ENCODE results near the gene TNS3. TPM values are rescaled to one million over a fixed set of nuclear protein-coding genes. Genes with fewer than 3 reads are reported as not detected.

TNS3 gene
- total and polyA plus RNA-seq, 2 of the 13 experiments (the other 11 are each of a cell fraction or from before 2014, with no cell fraction given) = 52.9 to 55.7 TPM

DNA sequence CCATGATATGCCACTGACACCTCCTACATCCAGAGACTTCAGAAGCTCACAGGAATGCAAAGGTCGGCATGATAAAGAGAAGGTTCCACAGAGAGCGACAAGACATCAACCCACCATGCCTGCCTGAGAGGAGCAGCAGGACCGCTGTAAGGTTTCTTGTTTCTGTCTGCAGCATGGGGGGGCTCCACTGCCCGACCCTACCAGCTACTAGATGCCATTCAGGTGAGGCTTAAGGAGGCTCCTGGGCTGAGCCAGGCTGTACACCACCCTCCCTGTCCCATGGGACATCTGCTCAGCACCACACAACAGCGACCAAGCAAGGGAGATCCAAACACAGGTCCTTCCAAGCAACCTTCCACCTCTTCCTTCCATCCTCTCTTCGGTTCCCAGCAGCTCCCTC lies 234.6 kb downstream of the TNS3 start:
- FAIRE-seq = no peak
- no TSS peak for BruUV-seq (replicated peaks)
- Histone ChIP-seq H4K20me1 (ENCODE audit: insufficient read depth, low read length) (peaks cover 48% of the 10 kb centered on the region; the same call in 1 of the 2 replicates), H3K9me3 (ENCODE audit: low read length) (no peaks in the 10 kb centered on the region), H2AFZ (ENCODE audit: low read length) (no peak overlapping the region), H3K9ac (ENCODE audit: insufficient read depth, low read depth, low read length) (no peak overlapping the region), H3K4me3 (replicated peaks in 1 of 3; ENCODE audit: insufficient read depth in 1 of 3, low read depth in 2 of 3, low read length in 3 of 3) (no peak overlapping the region), H3K27me3 (ENCODE audit: control insufficient read depth in 1 of 2, insufficient read depth in 2 of 2, low read length in 2 of 2) (no peaks in the 10 kb centered on the region), H3K36me3 (replicated peaks in 1 of 2; ENCODE audit: control insufficient read depth in 1 of 2, insufficient read depth in 2 of 2, low read length in 2 of 2) (peaks cover 45 to 90% of the 10 kb centered on the region in 2 experiments), H3K4me1 (ENCODE audit: insufficient read depth, low read length) (no peaks in the 10 kb centered on the region), H3K4me2 (ENCODE audit: low read depth, low read length) (no peak overlapping the region), H3K27ac (ENCODE audit: extremely low read length, insufficient read depth, low read length) (no peak overlapping the region), H3K79me2 (ENCODE audit: insufficient read depth, low read length) (no peaks in the 10 kb centered on the region)
- no peak for DNase-seq (ENCODE audit: low spot score)
- in situ Hi-C loops (cut with HindIII; ENCODE audit: extremely low pct_ligation_motif_present, low pct_unique_long_range_greater_than_20kb) (no loop called here), intact Hi-C loops (cut with micrococcal nuclease; ENCODE audit: unreplicated experiment) (no loop called here)
- ATAC-seq = no peak
- POLR2A ChIA-PET = no interaction called here
- 98% methylated on average over 3 of the region's 6 CpGs for WGBS (ENCODE audit: low lambda C conversion rate)
- no peak for TF ChIP-seq KLF16 (CRISPR knock-in tag; IDR thresholded peaks at IDR 0.05)
- TF ChIP-seq, protein P1, sequence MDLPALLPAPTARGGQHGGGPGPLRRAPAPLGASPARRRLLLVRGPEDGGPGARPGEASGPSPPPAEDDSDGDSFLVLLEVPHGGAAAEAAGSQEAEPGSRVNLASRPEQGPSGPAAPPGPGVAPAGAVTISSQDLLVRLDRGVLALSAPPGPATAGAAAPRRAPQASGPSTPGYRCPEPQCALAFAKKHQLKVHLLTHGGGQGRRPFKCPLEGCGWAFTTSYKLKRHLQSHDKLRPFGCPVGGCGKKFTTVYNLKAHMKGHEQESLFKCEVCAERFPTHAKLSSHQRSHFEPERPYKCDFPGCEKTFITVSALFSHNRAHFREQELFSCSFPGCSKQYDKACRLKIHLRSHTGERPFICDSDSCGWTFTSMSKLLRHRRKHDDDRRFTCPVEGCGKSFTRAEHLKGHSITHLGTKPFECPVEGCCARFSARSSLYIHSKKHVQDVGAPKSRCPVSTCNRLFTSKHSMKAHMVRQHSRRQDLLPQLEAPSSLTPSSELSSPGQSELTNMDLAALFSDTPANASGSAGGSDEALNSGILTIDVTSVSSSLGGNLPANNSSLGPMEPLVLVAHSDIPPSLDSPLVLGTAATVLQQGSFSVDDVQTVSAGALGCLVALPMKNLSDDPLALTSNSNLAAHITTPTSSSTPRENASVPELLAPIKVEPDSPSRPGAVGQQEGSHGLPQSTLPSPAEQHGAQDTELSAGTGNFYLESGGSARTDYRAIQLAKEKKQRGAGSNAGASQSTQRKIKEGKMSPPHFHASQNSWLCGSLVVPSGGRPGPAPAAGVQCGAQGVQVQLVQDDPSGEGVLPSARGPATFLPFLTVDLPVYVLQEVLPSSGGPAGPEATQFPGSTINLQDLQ (CRISPR knock-in tag; IDR thresholded peaks at IDR 0.05) = no peak
- TF ChIP-seq MAZ (IDR thresholded peaks at IDR 0.05; ENCODE audit: borderline replicate concordance, low read depth, low read length) = no peak
- TF ChIP-seq MAZ (CRISPR knock-in tag; IDR thresholded peaks at IDR 0.05; ENCODE audit: low read depth) = no peak
- TF ChIP-seq, protein P2, sequence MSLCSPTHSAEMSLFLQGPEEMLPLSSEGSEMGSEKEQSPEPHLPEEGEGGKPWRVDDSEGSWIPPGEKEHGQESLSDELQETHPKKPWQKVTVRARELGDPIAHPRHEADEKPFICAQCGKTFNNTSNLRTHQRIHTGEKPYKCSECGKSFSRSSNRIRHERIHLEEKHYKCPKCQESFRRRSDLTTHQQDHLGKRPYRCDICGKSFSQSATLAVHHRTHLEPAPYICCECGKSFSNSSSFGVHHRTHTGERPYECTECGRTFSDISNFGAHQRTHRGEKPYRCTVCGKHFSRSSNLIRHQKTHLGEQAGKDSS (CRISPR knock-in tag; IDR thresholded peaks at IDR 0.05; ENCODE audit: borderline replicate concordance, low read depth) = no peak
- no peak for TF ChIP-seq HES4 (CRISPR knock-in tag; IDR thresholded peaks at IDR 0.05; ENCODE audit: borderline replicate concordance)
- TF ChIP-seq CENPX (CRISPR knock-in tag; IDR thresholded peaks at IDR 0.05) = no peak
- no peak for TF ChIP-seq SP4 (CRISPR knock-in tag; IDR thresholded peaks at IDR 0.05)
- TF ChIP-seq, protein P3, sequence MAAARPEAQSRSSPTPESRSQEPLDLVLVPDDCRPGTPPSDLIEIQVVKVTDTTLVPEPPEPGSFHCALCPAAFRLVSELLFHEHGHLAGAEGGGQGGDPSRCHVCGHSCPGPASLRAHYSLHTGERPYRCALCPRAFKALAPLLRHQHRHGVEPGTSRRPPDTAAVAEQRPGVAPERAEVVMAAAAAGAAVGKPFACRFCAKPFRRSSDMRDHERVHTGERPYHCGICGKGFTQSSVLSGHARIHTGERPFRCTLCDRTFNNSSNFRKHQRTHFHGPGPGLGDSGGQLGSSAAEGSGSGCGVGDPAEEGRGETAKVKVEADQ (CRISPR knock-in tag; IDR thresholded peaks at IDR 0.05; ENCODE audit: borderline replicate concordance) = no peak
- TF ChIP-seq, protein P4, sequence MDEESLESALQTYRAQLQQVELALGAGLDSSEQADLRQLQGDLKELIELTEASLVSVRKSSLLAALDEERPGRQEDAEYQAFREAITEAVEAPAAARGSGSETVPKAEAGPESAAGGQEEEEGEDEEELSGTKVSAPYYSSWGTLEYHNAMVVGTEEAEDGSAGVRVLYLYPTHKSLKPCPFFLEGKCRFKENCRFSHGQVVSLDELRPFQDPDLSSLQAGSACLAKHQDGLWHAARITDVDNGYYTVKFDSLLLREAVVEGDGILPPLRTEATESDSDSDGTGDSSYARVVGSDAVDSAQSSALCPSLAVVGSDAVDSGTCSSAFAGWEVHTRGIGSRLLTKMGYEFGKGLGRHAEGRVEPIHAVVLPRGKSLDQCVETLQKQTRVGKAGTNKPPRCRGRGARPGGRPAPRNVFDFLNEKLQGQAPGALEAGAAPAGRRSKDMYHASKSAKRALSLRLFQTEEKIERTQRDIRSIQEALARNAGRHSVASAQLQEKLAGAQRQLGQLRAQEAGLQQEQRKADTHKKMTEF (CRISPR knock-in tag; IDR thresholded peaks at IDR 0.05) = no peak
- no peak for TF ChIP-seq PAWR (CRISPR knock-in tag; IDR thresholded peaks at IDR 0.05; ENCODE audit: borderline replicate concordance)
- no peak for TF ChIP-seq ZNF577 (CRISPR knock-in tag; IDR thresholded peaks at IDR 0.05; ENCODE audit: borderline replicate concordance, low read depth)
- TF ChIP-seq ZNF713 (CRISPR knock-in tag; IDR thresholded peaks at IDR 0.05) = no peak
- TF ChIP-seq ZNF766 (CRISPR knock-in tag; IDR thresholded peaks at IDR 0.05; ENCODE audit: borderline replicate concordance) = no peak
- TF ChIP-seq NFKB2 (CRISPR knock-in tag; IDR thresholded peaks at IDR 0.05; ENCODE audit: borderline replicate concordance) = no peak
- no peak for TF ChIP-seq SRY (CRISPR knock-in tag; IDR thresholded peaks at IDR 0.05)
- no peak for TF ChIP-seq GTF2F1 (IDR thresholded peaks at IDR 0.05; ENCODE audit: low read length)
- no peak for TF ChIP-seq MEIS2 (CRISPR knock-in tag; IDR thresholded peaks at IDR 0.05)
- CTCF ChIA-PET (ENCODE audit: low intra/inter-chr PET ratio, low total read pairs) = no interaction called here

Data from HepG2 (cell line).